ENCODE results near the gene RABL6.
"Not testable (repeated sequence)": the region's sequence is repeated elsewhere in the genome, so short reads cannot be mapped to it uniquely, and the experiment has no call there.

Gene RABL6

DNA sequence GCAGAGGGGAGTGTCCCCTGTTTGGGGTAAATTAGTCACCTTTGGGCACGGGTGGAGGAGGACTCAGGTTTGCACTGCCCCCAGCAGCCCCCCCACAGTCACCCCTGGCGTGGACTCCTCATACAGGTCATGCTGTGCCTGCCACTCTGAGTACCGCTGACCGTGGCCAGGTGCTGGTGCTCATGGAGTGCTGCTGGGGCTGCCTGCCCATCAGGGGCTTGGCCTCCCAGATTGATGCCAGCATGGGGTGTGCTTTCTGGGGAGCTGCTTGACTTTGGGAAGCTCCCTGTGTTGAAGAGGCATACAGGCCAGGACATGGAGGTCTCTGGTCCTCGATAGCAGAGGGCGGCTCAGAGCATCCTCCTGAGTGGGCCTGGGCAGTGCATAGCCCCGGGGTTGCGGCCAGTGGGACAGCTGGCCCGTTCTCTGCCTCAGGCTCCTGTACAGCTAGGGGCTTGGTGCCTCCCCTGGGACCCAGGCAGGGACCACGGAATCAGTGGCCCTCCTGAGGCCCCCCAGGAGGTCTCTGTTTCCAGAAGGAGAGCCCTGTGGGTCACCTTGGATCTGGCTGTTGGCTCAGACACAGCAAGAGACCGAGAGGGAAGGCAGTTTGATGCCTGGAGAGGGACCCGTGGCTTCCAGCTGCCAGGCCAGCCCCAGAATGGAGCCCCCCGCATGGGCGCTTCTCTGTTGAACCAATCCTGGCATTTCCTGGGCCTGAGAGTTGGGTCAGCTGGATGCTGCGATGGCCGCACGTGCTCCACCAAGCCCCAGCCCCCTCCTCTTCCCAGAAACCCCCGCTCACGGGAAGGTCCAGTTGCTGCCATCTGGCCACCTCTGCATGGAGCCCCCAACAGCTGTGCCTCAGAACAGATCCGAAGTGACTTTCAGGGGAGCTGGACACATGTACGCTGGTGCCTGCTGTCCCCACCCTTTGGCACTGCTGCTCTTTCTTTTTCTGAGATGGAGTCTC, 28.5 kb downstream of the RABL6 start:
- DNase-seq (ENCODE audit: low read depth in 2 of 2), result no peak

DNA sequence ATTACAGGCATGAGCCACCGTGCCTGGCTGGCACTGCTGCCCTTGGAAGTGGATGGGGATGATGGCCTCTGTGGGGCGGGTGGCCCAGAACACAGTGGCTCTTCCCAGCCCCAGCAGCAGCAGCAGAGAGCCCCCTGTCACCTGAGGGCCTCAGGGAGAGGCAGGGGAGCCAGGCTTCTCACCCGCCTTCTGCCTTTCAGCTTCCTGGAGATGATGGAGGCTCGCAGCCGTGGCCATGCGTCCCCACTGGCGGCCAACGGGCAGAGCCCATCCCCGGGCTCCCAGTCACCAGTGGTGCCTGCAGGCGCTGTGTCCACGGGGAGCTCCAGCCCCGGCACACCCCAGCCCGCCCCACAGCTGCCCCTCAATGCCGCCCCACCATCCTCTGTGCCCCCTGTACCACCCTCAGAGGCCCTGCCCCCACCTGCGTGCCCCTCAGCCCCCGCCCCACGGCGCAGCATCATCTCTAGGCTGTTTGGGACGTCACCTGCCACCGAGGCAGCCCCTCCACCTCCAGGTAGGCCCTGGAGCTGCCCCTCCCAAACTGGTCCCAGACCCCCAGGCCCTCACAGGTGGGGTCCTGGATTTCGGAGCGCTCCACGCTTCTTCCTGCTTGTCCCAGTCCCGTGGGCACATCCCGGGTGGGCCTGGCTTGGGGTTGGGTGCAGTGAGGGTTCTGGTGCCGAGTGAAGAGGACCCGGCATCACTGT, 29.6 kb downstream of the RABL6 start:
- no peak for DNase-seq (ENCODE audit: low read depth in 2 of 2)

DNA sequence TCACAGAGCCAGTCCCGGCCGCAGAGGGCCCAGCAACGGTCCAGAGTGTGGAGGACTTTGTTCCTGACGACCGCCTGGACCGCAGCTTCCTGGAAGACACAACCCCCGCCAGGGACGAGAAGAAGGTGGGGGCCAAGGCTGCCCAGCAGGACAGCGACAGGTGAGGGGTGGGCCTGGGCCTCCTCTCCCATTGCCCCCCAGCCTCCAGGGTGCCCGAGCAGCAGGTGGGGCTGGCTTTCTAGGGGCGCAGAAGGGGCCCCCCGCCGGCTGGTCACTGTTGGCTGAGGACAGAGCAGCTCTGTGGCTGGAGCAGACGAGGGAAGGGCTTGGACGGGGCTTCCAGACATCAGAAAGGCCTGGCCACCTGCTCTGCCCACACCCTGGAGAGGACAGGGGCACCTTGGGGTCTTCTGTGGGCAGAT, 30.1 kb downstream of the RABL6 start:
- DNase-seq (ENCODE audit: low read depth in 2 of 2), result not testable (repeated sequence)

DNA sequence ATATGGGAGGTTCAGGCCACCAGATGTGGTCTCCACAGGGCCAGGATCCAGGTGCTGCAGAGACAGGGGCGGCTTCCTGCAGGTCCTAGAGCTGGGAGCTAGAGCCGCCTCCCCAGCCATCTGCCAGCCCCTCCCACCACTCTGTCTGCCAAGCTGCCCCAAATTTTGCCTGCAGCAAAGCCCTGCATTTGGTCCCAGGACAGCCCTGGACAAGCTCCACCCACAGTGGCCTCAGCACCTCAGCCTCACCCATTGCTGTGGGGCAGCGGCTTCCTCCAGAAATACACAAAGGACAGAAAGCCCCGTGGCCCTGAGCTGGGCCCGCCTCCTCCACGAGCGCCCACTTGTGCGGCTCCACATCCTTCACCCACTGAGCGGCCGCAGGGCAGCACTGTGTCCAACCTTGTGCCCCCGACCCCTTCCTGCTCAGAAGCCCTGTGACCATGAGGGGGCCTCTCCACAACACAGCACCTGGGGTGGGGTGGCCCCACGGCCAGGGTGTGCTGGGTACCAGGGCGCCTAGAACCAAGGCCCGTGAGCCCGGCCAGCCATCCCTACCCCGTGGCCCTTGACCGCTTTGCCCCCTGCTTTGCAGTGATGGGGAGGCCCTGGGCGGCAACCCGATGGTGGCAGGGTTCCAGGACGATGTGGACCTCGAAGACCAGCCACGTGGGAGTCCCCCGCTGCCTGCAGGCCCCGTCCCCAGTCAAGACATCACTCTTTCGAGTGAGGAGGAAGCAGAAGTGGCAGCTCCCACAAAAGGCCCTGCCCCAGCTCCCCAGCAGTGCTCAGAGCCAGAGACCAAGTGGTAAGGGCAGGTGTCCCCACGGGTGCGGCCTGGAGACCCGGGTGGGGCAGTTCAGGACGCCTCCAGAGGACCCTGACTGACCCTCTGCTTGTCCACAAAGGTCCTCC, 30.8 kb downstream of the RABL6 start:
- DNase-seq (ENCODE audit: low read depth in 2 of 2), result no peak

DNA sequence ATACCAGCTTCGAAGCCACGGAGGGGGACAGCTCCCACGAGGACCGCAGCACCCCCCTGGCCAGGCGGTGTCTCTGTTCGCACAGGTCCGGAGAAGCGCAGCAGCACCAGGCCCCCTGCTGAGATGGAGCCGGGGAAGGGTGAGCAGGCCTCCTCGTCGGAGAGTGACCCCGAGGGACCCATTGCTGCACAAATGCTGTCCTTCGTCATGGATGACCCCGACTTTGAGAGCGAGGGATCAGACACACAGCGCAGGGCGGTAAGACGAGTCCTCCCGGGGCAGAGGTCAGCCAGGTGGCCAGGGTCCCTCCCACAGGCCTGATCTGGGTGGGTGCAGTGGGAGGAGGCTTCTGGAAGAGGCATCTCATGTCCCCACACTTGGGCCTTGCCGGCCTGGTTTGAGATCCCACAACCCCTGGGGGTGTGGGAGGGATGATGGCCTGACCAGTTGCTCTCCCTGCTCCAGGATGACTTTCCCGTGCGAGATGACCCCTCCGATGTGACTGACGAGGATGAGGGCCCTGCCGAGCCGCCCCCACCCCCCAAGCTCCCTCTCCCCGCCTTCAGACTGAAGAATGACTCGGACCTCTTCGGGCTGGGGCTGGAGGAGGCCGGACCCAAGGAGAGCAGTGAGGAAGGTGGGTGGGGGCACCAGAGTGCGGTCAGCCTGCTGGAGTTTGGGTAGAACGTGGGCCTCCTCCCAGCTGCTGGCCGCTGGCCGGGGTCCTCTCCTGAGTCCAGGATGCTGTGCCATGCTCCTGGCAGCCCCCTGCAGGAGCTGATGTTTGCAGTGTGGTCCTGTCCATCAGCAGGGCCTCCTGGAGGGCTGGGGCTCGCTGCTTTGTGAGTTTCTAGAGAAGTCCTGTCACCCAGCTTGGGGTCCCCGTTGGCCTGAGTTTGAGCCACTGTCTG, 31.7 kb downstream of the RABL6 start:
- DNase-seq (ENCODE audit: low read depth in 2 of 2), result no peak

DNA sequence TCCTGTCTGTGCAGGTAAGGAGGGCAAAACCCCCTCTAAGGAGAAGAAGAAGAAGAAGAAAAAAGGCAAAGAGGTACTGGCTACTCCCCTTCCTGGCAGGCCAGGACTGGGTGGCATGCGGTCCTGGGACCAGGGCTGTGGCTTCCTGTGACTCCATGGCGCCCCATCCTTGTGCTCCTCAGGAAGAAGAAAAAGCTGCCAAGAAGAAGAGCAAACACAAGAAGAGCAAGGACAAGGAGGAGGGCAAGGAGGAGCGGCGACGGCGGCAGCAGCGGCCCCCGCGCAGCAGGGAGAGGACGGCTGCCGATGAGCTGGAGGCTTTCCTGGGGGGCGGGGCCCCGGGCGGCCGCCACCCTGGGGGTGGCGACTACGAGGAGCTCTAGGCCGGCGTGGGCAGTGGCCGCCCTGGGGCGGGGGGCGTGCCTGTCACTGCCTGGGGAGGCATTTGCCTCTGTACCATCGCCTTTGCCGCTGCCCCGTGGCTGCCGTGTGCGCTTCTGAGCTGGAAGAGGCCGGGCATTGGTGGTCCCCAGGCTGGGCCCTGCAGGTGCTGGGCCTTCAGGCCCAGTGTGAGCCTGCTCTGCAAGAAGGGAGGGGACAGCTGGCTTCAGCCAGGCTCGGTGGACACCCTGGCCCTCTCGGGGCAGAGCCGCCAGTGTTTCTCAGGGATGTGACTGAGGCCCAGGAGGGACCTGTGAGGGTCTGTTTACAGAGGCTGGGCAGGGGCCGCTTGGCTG, 32.6 kb downstream of the RABL6 start:
- DNase-seq (ENCODE audit: low read depth in 2 of 2), result no peak

DNA sequence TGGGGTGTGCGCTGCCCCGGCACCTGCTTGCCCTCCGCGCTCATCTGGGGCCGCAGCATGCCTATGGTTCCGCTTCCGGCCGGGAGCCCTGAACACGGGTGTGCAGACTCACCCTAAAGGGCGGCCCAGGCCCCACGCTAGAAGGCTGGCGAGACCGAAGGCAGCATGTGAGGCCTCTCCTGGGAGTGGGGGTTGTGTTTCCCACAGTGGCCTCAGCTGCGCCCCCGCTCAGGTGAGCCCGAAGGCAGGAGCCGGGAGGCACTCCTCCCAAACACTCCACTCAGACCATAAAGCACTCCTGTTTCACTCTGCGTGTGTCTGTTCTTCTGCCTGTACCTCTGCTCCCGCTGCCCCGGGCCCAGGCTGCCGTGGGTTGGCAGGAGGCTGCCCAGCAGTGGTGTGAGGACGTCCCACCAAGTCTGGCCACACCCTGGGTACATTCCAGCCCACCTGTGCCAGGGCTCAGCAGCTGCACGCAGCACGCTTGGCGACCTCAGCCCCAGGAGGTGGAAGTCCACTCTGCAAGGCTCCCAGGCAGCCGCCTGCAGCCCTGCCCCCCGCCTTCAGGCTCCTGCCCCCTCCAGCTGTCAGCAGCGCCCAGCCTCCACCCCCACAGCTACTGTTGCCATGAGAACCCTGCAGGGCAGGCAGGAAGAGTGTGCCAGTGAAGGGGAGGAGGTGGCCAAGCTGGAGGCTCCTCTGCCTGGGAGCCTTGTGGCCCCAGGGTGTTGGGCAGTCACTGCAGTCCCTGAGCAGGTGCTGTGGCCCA, 33.3 kb downstream of the RABL6 start:
- DNase-seq (ENCODE audit: low read depth in 2 of 2), result no peak

DNA sequence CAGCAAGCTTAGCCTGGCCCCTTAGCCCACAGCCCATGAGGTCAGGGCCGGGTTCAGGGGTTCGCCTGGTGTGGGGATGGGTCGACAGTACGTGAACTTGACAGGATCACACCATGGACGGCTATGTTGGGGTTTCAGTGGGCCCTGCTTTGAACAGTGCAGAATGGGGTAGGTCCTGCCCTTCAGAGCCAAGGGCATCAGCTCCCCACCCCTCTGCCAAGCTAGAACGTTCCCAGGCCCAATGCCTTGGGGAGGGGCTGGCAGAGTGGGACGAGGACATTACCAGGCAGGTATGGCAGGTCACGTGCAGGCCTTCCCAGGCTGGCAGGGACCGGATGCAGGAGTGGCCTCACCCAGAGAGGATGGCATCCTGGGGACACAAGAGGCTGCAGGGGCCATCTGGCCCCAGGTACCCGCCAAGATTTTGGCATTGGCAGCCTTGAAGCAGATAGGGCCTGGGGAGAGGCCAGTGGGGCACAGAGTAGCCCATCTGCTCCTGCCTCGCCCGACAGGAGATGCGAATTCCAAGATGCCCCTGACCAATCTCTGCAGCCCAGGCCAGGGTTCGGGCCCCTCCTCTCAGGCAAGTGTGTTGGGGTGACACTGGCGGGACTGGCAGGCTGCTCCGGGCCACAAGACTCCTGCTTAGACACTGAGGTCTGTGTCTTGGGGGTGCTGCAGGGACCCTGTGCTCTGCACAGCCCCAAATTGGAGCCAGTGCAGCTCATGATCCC, 34.1 kb downstream of the RABL6 start:
- not testable (repeated sequence) for DNase-seq (ENCODE audit: low read depth in 2 of 2)

DNA sequence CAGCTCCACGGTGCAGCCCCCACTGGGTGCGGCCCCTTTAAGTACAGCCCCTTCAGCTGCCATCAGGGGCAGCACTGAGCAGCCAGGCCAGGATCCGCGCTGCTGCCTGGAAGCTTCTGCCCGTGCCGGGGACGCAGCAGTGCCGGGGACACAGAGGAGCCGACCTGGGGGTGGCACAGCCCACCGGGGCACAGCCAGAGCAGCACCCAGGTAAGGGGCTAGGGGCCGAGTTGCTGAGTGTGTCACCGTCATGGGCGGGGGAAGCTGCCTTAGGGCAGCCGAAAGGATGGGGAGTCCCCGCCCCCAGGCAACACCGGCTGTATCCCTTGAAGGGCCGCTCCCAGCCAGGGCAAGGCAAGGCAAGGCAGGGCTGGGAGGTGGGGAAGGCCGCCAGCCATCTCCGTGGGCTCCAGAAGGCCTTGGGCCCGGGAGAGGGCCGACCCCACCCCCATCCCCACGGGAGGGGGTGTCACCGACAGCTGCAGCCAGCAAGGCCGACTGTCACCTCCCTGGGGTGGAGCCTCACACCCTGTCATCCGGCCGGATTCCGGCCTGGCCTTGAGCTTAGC, 34.7 kb downstream of the RABL6 start, which contains the start of gene AJM1:
TSS of gene AJM1 (plus strand) at position 99 of the 569 bp plus-strand sequence. CDS start 1,937 bp downstream, outside the sequence.
- DNase-seq (ENCODE audit: low read depth in 2 of 2), result peak; percentile 32 to 33

DNA sequence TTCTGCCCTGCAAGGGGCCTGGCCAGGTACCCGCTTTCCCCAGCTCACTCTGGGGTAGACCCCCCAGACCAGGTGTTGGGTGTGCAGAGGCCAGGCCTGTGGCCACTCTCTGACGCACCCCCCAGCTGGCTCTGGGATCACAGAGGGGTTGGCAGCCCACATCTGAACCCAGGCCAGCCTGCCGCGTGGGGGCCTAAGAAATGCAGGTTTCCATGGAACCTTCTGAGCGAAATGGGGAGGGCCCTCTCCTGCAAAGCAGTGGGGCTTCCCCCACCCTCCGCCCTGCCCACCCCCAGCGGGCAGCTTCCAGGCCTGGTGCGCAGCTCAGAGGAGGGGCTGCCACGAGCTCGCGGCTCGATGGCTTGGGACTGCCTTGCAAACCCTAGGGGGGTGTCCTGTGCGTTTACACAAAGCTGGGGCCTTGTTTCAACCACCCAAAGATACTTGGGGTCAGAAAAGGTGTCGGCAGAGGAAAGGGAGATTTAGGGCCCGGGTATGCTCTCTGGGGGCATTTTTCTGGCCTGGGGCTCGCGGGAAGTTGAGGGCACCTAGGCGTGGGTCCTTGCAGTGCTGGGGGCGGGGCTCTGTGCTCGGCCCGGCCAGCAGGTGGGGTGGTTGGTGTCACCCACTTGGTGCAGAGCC, 35.5 kb downstream of the RABL6 start:
- not testable (repeated sequence) for DNase-seq (ENCODE audit: low read depth in 2 of 2)

DNA sequence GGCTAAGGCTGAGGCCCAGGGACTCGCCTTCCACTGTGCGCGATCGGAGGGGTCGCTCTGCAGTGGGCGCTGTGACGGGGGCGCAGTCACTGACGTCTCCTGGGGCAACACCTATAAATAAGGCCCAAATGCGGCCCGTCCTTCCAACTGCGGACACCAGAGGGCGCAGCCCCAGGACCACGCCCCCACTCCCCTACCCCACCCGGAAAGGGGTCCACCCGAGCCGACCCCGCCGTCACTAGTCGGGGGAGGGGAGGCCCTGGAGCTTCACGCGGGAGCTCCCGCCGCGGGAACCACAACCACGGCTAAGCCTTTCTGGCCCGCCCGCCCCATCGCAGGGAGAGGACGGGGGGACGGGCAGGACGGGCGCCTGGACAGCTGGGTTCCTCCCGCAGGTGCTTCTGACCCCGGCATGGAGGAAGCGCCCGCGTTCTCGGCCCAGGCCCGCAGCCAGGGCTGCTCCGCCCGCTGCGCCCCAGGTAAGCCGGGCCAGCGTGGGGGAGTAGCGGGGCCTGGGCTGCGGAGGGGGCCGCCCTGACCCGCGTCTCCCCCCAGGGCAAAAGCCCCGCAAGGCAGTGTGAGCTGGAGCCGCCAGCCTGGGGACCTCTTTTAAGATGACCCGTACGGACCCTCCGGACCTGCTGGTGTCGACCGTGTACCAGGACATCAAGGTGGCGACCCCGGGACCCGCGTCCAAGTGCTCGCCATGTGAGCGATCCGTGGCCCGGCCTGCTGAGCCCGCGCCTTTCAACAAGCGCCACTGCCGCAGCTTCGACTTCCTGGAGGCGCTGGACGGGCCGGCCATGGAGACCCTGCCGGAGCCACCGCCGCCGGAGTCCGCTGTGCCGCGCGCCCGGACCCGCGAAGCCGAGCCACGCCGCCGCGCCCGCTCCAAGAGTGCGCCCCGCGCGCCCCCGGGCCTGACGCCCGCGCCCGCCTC, 36.3 kb downstream of the RABL6 start:
- DNase-seq (ENCODE audit: low read depth in 2 of 2), result not testable (repeated sequence)

DNA sequence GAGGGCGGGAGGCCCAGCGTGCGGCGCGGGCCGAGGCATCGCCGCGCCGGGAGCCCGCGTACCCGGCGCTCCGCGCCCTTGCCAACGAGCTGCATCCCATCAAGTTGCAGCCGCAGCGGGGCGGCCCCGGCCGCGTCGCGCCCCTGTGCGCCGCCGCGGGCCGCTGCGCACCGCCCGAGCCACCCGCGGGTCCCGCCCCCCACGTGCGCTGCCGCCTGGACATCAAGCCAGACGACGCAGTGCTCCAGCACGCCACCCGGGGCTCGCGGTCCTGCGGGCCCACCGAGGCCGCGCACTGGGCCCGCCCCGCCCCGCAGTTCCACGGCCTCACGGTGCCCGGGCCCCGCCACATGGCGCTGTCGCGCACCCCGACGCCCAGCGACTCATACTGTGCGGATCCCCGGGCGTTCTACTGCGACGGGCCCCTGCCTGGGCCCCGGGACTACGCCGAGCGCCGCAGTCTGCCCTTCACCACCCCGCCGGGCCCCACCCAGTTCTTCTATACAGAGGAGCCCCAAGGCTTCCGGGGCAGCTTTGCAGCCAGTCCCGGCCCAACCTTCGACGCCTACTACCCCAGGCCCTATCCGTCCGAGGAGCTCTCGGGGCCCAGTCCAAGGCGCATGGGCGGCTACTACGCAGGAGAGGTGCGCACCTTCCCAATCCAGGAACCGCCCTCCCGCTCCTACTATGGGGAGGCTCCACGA, 37.2 kb downstream of the RABL6 start:
- no peak for DNase-seq (ENCODE audit: low read depth in 2 of 2)

DNA sequence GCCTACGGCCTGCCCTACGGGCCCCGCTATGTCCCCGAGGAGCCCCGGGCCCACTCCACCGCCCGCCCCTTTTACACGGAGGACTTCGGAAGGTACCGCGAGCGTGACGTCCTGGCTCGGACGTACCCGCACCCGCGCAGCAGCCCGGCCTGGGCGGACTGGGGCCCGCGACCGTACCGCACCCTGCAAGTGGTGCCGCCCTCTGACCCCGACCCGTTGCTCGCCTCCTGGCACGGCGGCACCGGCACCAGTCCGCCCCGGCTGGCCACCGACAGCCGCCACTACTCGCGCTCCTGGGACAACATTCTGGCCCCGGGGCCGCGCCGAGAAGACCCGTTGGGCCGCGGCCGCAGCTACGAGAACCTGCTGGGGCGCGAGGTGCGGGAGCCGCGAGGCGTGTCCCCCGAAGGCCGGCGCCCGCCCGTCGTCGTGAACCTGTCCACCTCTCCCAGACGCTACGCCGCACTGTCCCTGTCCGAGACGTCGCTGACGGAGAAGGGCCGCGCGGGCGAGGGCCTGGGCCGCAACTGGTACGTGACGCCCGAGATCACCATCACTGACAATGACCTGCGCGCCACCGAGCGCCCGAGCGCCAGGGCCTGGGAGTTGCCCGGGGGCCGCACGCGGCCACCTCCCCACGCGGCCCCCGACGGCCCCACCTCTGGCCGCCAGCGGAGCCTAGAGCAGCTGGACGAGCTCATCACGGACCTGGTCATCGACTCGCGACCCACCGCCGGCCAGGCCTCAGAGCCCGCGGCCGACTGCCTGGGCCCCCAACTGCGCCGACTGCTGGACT, 37.9 kb downstream of the RABL6 start:
- no peak for DNase-seq (ENCODE audit: low read depth in 2 of 2)

DNA sequence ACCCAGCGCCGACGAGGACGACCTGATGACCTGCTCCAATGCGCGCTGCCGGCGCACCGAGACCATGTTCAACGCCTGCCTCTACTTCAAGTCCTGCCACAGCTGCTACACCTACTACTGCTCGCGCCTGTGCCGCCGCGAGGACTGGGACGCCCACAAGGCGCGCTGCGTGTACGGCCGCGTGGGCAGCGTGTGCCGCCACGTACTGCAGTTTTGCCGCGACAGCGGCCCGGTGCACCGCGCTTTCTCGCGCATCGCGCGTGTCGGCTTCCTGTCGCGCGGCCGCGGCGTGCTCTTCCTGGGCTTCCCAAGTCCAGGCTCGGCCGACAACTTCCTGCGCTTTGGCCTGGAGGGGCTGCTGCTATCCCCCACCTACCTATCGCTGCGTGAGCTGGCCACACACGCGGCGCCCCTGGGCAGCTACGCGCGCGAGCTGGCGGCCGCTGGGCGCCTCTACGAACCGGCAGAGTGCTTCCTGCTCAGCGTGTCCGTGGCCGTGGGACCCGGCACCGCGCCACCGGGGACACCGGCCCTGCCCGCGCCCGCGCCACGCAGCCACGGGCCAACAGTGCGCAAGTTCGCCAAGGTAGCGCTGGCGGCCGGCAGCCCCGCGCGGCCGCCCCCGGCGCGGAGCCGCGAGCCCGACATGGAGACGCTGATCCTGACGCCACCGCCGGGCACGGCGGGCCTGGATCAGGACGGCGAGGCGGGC, 38.8 kb downstream of the RABL6 start:
- DNase-seq (ENCODE audit: low read depth in 2 of 2), result no peak

Data from fibroblast of skin of left quadriceps (primary cell).